Activated B cell treated with CpG ODN at 0.5 μM for 24 hours (primary cell): ENCODE results near the gene WAPL. TPM values are rescaled to one million over a fixed set of nuclear protein-coding genes. Genes with fewer than 3 reads are reported as not detected.
"Not testable (repeated sequence)": the region's sequence is repeated elsewhere in the genome, so short reads cannot be mapped to it uniquely, and the experiment has no call there.

ENCODE experiments used
- ATAC-seq: fragments of 200-7000 bp; cut with Tn5 transposase; one replicate; pipeline ENCODE4 v1.10.0; 2021; ENCODE audit warnings: low read depth, mild to moderate bottlenecking, moderate library complexity
- CTCF ChIA-PET: fragments of 350-600 bp; sonication (Branson Sonifier 250); formaldehyde crosslinking; loops from one replicate; lab custom pipeline; 2021; ENCODE audit warnings: antibody characterized with exemption; lab: Charles Lee
- POLR2A ChIA-PET: fragments of 350-600 bp; sonication (Branson Sonifier 250); formaldehyde crosslinking; loops from one replicate; lab custom pipeline; 2021; ENCODE audit warnings: antibody characterized with exemption; lab: Charles Lee
- DNase-seq: peaks from one replicate; pipeline ENCODE4 v3.0.0; 2022
- H3K27ac Mint-ChIP-seq: one replicate; pipeline ENCODE4 v1.8.0; 2020; ENCODE audit warnings: mixed read lengths
- H3K27me3 Mint-ChIP-seq: one replicate; pipeline ENCODE4 v1.8.0; 2021; ENCODE audit warnings: mixed read lengths
- H3K36me3 Mint-ChIP-seq: one replicate; pipeline ENCODE4 v1.8.0; 2021; ENCODE audit warnings: low read depth, mixed read lengths
- H3K4me1 Mint-ChIP-seq: one replicate; pipeline ENCODE4 v1.8.0; 2021; ENCODE audit warnings: mixed read lengths
- H3K4me3 Mint-ChIP-seq: one replicate; pipeline ENCODE4 v1.8.0; 2020; ENCODE audit warnings: mild to moderate bottlenecking, mixed read lengths
- H3K9me3 Mint-ChIP-seq: one replicate; pipeline ENCODE4 v1.8.0; 2020; ENCODE audit warnings: mixed read lengths
- intact Hi-C: fragments of 100-400 bp; cut with micrococcal nuclease; formaldehyde crosslinking; loops from one replicate; pipeline ENCODE4 v1.15.1; 2024
- total RNA-seq: library from RNA; stranded (reverse); gene quantifications from 2 replicates; pipeline ENCODE4 v1.2.3, GENCODE V29; 2022
- TF ChIP-seq, protein P1 (sequence below): fragments of 200-600 bp; IDR thresholded peaks from one replicate; pipeline ENCODE4 v1.8.0; 2022; ENCODE audit warnings: antibody characterized with exemption, mild to moderate bottlenecking

Gene WAPL
- total RNA-seq, 1 donor from 2014 or later = 38.5 TPM

DNA sequence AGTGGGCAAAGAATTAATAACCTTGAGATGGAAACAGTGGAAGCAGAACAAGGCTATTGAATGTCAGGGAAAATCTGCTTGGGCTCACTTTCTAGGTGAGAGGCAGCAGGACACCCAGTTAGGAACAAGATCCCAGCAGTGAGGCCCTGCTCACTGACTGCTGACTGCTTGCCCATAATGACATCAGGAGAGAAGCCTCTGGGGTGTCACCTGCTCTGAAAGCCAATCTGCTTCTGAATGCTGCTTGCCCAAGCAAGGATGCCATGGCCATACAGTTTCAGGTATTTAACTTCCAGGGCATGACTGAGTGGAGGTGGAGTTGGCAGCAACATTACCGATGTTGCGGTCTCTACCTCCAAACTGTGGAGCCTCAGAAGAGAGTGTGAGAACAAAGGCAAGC lies 11.7 kb upstream of the WAPL start:
- Mint-ChIP-seq H3K4me3 (no peak overlapping the region), H3K36me3 (no peaks in the 10 kb centered on the region), H3K4me1 (peaks cover 9% of the 10 kb centered on the region), H3K27me3 (peaks cover 5% of the 10 kb centered on the region), H3K27ac (no peak overlapping the region), H3K9me3 (no peaks in the 10 kb centered on the region)
- TF ChIP-seq, protein P1, sequence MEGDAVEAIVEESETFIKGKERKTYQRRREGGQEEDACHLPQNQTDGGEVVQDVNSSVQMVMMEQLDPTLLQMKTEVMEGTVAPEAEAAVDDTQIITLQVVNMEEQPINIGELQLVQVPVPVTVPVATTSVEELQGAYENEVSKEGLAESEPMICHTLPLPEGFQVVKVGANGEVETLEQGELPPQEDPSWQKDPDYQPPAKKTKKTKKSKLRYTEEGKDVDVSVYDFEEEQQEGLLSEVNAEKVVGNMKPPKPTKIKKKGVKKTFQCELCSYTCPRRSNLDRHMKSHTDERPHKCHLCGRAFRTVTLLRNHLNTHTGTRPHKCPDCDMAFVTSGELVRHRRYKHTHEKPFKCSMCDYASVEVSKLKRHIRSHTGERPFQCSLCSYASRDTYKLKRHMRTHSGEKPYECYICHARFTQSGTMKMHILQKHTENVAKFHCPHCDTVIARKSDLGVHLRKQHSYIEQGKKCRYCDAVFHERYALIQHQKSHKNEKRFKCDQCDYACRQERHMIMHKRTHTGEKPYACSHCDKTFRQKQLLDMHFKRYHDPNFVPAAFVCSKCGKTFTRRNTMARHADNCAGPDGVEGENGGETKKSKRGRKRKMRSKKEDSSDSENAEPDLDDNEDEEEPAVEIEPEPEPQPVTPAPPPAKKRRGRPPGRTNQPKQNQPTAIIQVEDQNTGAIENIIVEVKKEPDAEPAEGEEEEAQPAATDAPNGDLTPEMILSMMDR = no peak
- ATAC-seq = no peak
- CTCF ChIA-PET = no interaction called here
- POLR2A ChIA-PET = no interaction called here
- no peak for DNase-seq
- intact Hi-C loops = no loop called here

DNA sequence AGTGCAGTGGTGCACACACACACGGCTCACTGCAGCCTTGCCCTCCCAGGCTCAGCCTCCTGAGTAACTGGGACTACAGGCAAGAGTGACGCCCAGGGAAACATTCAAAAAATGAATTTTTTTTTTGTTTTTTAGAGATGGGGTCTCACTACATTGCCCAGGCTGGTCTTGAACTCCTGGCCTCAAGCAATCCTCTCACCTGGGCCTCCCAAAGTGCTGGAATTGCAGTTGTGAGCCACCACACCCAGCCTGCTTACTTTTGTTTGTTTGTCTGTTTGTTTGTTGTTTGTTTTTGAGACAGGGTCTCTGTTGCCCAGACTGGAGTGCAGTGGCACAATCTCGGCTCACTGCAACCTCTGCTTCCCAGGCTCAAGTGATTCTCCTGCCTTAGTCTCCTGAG lies 7.1 kb upstream of the WAPL start:
- CTCF ChIA-PET = interaction anchor here (0.8 kb wide), 1 partner anchor 11 kb away, joined by 4 read pairs; no protein-coding TSS in a partner anchor
- not testable (repeated sequence) for H3K27me3 Mint-ChIP-seq, H3K9me3 Mint-ChIP-seq, H3K4me3 Mint-ChIP-seq, DNase-seq, ATAC-seq, H3K36me3 Mint-ChIP-seq, H3K4me1 Mint-ChIP-seq, H3K27ac Mint-ChIP-seq
- intact Hi-C loops = loop anchor here (10.0 kb wide), 1 partner anchor 566 kb away; the partner anchor contains the start of genes GLUD1 and SHLD2
- POLR2A ChIA-PET = interaction anchor here (0.6 to 0.7 kb wide), 2 partner anchors 22 to 24 kb away, joined by 3 read pairs; no protein-coding TSS in a partner anchor

DNA sequence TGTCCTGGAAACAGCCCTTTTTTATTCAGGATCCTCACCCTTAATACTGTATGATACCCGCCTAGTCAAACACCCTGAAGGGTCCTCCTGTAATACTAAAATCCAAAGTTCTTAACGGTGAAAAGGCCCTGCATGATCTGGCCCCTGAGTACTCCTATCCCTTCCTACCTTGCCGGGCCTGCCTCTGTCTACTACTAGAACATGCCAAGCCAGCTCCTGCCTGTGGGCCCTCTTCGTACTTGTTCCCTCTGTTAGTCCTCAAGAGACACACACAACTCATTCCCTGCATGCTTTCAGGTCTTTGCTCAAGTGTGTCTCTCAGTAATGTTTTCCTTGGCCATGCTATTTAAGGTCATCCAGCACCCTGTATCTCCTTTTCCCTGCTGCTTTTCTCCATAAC lies 5.0 kb upstream of the WAPL start:
- intact Hi-C loops = loop anchor here (10.0 kb wide), 1 partner anchor 568 kb away; the partner anchor contains the start of genes GLUD1 and SHLD2
- TF ChIP-seq, protein P1 = no peak
- H3K27me3 Mint-ChIP-seq = peaks cover 8% of the 10 kb centered on the region
- H3K4me3 Mint-ChIP-seq = no peak overlapping the region
- no peak overlapping the region for H3K27ac Mint-ChIP-seq
- H3K9me3 Mint-ChIP-seq = no peaks in the 10 kb centered on the region
- H3K4me1 Mint-ChIP-seq = peaks cover 8% of the 10 kb centered on the region
- POLR2A ChIA-PET = no interaction called here
- no peak for DNase-seq
- no peak for ATAC-seq
- CTCF ChIA-PET = no interaction called here
- H3K36me3 Mint-ChIP-seq = peaks cover 2% of the 10 kb centered on the region

DNA sequence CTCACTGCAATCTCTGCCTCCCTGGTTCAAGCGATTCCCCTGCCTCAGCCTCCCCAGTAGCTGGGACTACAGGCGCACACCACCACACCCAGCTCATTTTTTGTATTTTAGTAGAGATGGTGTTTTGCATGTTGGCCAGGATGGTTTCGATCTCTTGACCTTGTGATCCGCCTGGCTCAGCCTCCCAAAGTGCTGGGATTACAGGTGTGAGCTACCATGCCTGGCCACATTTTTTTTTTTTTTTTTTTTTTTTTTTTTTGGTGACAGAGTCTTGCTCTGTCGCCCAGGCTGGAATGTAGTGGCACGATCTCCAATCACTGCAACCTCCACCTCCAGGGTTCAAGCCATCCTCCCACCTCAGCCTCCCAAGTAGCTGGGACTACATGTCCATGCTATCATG lies 4.1 kb upstream of the WAPL start:
- CTCF ChIA-PET, H3K4me1 Mint-ChIP-seq, POLR2A ChIA-PET, H3K4me3 Mint-ChIP-seq, H3K27me3 Mint-ChIP-seq, DNase-seq, H3K27ac Mint-ChIP-seq, H3K9me3 Mint-ChIP-seq, H3K36me3 Mint-ChIP-seq, ATAC-seq: not testable (repeated sequence)
- intact Hi-C loops = loop anchor here (10.0 kb wide), 1 partner anchor 569 kb away; the partner anchor contains the start of genes GLUD1 and SHLD2

DNA sequence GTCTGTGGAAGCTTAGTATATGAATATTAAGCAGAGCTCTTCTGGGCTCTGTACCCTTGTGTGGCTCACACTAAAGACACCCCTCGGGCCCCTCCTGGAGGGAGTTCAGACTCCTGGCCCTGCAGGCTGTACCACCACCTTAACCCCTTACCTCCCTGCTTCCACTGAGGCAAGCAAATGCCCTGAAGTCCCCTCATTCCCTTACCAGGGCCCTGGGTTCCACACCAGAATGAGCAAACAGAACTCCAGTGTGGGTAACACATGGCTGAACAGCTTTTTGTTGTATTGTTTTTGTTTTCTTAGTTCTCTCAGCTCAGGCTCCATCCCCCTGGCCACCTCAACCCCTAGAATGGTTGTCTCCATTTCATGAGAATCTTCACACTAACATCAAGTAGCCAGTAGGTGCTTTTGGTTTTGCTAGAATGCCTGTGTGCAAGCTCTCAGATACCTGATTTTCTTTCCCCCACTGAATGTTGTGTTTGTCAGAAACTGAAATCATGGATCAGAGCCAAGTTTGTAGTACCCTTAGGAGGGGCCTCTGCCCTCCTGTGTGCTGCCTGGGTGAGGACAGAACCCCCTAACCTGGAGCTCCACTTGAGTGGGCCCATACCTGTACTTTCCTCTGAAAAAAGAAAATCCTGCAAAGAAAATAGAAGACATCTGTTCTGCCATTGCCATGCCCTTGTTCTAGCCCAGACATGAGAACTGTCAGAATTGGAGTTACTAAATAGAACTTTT lies 2.8 kb upstream of the WAPL start:
- Mint-ChIP-seq H3K4me3 (no peak overlapping the region), H3K36me3 (peaks cover 8% of the 10 kb centered on the region), H3K27ac (no peak overlapping the region), H3K4me1 (peaks cover 20% of the 10 kb centered on the region), H3K9me3 (no peaks in the 10 kb centered on the region), H3K27me3 (peaks cover 5% of the 10 kb centered on the region)
- intact Hi-C loops = loop anchor here (5.0 to 10.0 kb wide), 4 partner anchors 72 to 570 kb away; partner anchors contain the start of genes GLUD1 and SHLD2
- DNase-seq (no peak), ATAC-seq (no peak)
- ChIA-PET CTCF (no interaction called here), POLR2A (no interaction called here)
- TF ChIP-seq, protein P1 = no peak

DNA sequence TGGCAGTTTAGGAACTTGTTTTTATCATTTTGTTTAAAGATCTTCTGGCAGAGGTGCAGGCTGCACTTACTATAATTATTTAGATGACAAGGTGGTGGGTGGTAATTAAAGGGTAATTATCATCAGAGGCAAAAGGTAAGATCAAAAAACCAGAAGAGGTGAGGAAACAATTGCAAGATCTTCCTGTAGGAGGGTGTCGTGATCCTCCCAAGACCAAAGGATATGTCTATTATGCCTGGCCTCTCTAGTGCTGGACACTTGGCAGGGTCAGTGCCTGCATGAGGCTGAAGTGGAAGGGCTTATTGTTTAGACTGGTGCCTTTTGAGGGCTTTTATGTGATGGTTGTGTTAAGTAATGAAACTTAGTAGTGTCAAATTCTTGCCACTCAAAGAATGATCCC lies 1.8 kb upstream of the WAPL start:
- no peaks in the 10 kb centered on the region for H3K9me3 Mint-ChIP-seq
- intact Hi-C loops = loop anchor here (5.0 to 10.0 kb wide), 4 partner anchors 71 to 571 kb away; partner anchors contain the start of genes GLUD1 and SHLD2
- DNase-seq (no peak), ATAC-seq (no peak)
- peak overlapping the region; percentile 32 for H3K4me3 Mint-ChIP-seq
- no peak overlapping the region for H3K27ac Mint-ChIP-seq
- peaks cover 12% of the 10 kb centered on the region for H3K36me3 Mint-ChIP-seq
- H3K4me1 Mint-ChIP-seq = peaks cover 30% of the 10 kb centered on the region
- TF ChIP-seq, protein P1 = no peak
- H3K27me3 Mint-ChIP-seq = peaks cover 5% of the 10 kb centered on the region
- POLR2A ChIA-PET = no interaction called here
- CTCF ChIA-PET = no interaction called here
